Neural progenitor cell (in vitro differentiated cells): ENCODE data around the gene NR4A3. TPM values are rescaled to one million over a fixed set of nuclear protein-coding genes. Genes with fewer than 3 reads are reported as not detected.

ENCODE experiments used
- DNase-seq: peaks from one replicate; pipeline ENCODE4 v3.0.0-alpha.2; 2016; ENCODE audit warnings: low spot score
- H2AFZ ChIP-seq: fragments of 200-600 bp; sonication (generic); replicated peaks from 2 replicates; pipeline ENCODE4 v1.6.1; 2016; ENCODE audit warnings: antibody characterized with exemption
- H3F3A ChIP-seq: fragments of 200-600 bp; sonication (generic); 2 replicates; pipeline ENCODE4 v1.6.1; 2016; ENCODE audit warnings: antibody characterized with exemption, low read depth
- H3K27ac ChIP-seq: fragments of 200-600 bp; sonication (generic); 2 replicates; pipeline ENCODE4 v1.5.1; 2016; ENCODE audit warnings: mild to moderate bottlenecking
- H3K27me3 ChIP-seq: fragments of 200-600 bp; sonication (generic); 2 replicates; pipeline ENCODE4 v1.6.1; 2016; ENCODE audit warnings: mild to moderate bottlenecking, moderate library complexity
- H3K36me3 ChIP-seq: fragments of 200-600 bp; sonication (generic); 2 replicates; pipeline ENCODE4 v1.5.1; 2016
- H3K4me1 ChIP-seq: fragments of 200-600 bp; sonication (generic); 2 replicates; pipeline ENCODE4 v1.6.1; 2016; ENCODE audit warnings: mixed run types
- H3K4me2 ChIP-seq: fragments of 200-600 bp; sonication (generic); 2 replicates; pipeline ENCODE4 v1.6.1; 2016
- H3K4me3 ChIP-seq: fragments of 200-600 bp; sonication (generic); 2 replicates; pipeline ENCODE4 v1.5.1; 2016
- H3K79me2 ChIP-seq: fragments of 200-600 bp; sonication (generic); 2 replicates; pipeline ENCODE4 v1.6.1; 2016; ENCODE audit warnings: low read depth
- H3K9ac ChIP-seq: fragments of 200-600 bp; sonication (generic); 2 replicates; pipeline ENCODE4 v1.6.1; 2016
- H3K9me3 ChIP-seq: fragments of 200-600 bp; sonication (generic); 2 replicates; pipeline ENCODE4 v1.5.1; 2016; ENCODE audit warnings: low read depth
- H4K20me1 ChIP-seq: fragments of 200-600 bp; sonication (generic); 2 replicates; pipeline ENCODE4 v1.6.1; 2016; ENCODE audit warnings: low read depth
- H3K27ac Mint-ChIP-seq: 3 replicates; pipeline ENCODE4 v1.8.0; 2021; ENCODE audit warnings: mixed read lengths
- H3K27me3 Mint-ChIP-seq: 2 replicates; pipeline ENCODE4 v1.8.0; 2022; ENCODE audit warnings: low read depth, mild to moderate bottlenecking, inconsistent platforms, moderate library complexity, mixed read lengths; ENCODE audit not compliant: insufficient read depth
- H3K36me3 Mint-ChIP-seq: 3 replicates; pipeline ENCODE4 v1.8.0; 2021; ENCODE audit warnings: mixed read lengths
- H3K4me1 Mint-ChIP-seq: 3 replicates; pipeline ENCODE4 v1.8.0; 2021; ENCODE audit warnings: mixed read lengths
- H3K4me3 Mint-ChIP-seq: 3 replicates; pipeline ENCODE4 v1.8.0; 2021; ENCODE audit warnings: mild to moderate bottlenecking, moderate library complexity, mixed read lengths
- H3K9me3 Mint-ChIP-seq: 3 replicates; pipeline ENCODE4 v1.8.0; 2020; ENCODE audit warnings: mixed read lengths
- EZH2 ChIP-seq: fragments of 200-600 bp; sonication (generic); IDR thresholded peaks from 2 replicates; pipeline ENCODE4 v1.6.1; 2017; ENCODE audit warnings: antibody characterized with exemption, mild to moderate bottlenecking, moderate library complexity
- EZH2phosphoT487 ChIP-seq: fragments of 200-600 bp; sonication (generic); IDR thresholded peaks from 2 replicates; pipeline ENCODE4 v1.6.1; 2017; ENCODE audit warnings: antibody characterized with exemption
- total RNA-seq: library from RNA; depleted of rRNA; stranded (reverse); fragments of >200 nt; gene quantifications from 2 replicates; pipeline ENCODE4 v1.2.3, GENCODE V29; 2015; ENCODE audit warnings: low replicate concordance
- TF ChIP-seq, protein P1 (sequence below): fragments of 200-600 bp; sonication (generic); IDR thresholded peaks from 2 replicates; pipeline ENCODE4 v1.5.1; 2017; ENCODE audit warnings: antibody characterized with exemption, mild to moderate bottlenecking

The NR4A3 gene
- total RNA-seq, 1 donor from 2014 or later = 0.26 TPM

DNA sequence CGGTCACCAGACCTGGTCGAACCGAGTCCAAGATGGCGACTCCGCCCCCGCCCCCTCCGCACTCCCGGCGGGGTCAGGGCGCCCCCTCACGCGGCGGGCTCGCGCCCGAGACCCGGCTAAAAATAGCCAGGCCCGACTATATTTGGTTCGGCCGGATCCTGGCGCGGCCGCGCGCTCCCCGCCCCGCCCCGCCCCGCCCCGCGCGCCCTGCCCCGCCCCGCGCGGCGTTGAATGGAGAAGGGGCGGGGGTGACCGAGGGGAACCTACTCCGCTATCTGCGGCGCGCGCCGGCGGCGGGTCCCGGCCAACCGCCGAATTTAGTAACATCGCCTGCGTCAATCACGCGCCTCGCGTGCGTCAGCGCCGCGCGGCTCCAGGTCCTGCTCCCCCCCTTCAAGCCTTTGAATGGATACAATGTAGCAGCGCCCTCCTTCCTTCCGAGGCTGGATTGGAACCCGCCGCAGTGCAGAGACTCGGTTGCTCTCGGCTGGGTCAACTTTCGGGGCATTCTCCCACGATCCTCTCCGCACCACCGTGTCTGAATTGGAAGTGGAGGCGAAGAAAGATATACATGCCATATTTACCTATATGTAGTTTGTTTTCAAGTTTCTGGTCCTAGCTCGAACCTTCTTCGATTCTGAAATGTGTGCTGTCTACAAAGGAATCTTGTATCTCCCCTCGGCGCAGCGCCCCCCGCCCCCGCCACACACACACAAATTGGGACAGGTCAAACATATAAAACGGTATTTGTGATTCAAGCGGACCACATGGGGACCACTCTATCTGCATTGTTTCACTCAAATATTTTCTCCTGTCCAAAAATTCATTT, 1.6 kb upstream of the NR4A3 start:
- peak overlapping the region; percentile 93 for H3K9ac ChIP-seq
- TF ChIP-seq, protein P1, sequence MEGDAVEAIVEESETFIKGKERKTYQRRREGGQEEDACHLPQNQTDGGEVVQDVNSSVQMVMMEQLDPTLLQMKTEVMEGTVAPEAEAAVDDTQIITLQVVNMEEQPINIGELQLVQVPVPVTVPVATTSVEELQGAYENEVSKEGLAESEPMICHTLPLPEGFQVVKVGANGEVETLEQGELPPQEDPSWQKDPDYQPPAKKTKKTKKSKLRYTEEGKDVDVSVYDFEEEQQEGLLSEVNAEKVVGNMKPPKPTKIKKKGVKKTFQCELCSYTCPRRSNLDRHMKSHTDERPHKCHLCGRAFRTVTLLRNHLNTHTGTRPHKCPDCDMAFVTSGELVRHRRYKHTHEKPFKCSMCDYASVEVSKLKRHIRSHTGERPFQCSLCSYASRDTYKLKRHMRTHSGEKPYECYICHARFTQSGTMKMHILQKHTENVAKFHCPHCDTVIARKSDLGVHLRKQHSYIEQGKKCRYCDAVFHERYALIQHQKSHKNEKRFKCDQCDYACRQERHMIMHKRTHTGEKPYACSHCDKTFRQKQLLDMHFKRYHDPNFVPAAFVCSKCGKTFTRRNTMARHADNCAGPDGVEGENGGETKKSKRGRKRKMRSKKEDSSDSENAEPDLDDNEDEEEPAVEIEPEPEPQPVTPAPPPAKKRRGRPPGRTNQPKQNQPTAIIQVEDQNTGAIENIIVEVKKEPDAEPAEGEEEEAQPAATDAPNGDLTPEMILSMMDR = peak; percentile 2
- no peak for TF ChIP-seq EZH2
- TF ChIP-seq EZH2phosphoT487 = peak; percentile 36
- H3K4me3 ChIP-seq = peak overlapping the region; percentile 93
- H3K4me1 ChIP-seq = peaks cover 28% of the 10 kb centered on the region
- DNase-seq = peak; percentile 98
- Mint-ChIP-seq H3K27me3 (peaks cover 22% of the 10 kb centered on the region), H3K4me1 (peaks cover 40% of the 10 kb centered on the region), H3K27ac (peak overlapping the region; percentile 96), H3K4me3 (peak overlapping the region; percentile 86), H3K36me3 (no peaks in the 10 kb centered on the region), H3K9me3 (peaks cover 1% of the 10 kb centered on the region)
- H3K79me2 ChIP-seq = peaks cover 42% of the 10 kb centered on the region
- H4K20me1 ChIP-seq = peaks cover 37% of the 10 kb centered on the region
- H3K9me3 ChIP-seq = no peaks in the 10 kb centered on the region
- H3K4me2 ChIP-seq = peak overlapping the region; percentile 98
- peak overlapping the region; percentile 88 for H2AFZ ChIP-seq
- H3K27ac ChIP-seq = peak overlapping the region; percentile 96
- peaks cover 58% of the 10 kb centered on the region for H3F3A ChIP-seq
- H3K36me3 ChIP-seq = no peaks in the 10 kb centered on the region
- H3K27me3 ChIP-seq = peaks cover 44% of the 10 kb centered on the region

DNA sequence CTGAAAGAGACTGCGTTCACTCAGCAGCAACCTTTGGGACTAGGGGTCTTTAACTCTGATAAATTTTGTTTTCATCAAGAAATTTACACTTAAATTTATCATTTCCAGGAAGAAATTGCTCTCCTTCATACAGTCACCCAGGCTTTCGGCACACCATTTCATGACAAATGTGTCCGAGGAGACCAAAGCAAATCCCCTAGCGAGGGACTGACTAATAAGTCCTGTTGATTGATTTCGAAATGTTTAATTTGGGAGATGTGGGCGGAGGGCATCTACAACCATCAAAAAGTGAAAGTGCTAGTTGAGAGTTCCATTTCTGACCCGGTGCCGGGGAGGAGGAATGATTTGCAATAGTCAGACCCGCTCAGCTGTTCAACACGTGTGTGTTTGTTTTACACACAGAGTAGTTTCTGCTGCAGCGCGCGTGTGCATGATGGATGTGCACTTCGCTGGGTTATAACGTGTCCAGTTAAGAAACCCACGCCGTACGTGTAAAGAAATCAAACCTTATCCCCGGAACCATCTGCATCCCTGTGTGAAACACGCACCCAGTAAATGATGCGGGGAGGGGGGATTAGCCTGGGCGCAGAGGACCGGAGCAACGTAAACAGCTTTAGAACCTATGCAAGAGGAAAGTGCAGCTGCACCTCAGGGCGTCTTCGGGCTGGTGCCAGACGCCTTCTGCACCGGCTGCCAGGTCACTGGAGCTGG, 845 bp upstream of the NR4A3 start:
- Mint-ChIP-seq H3K27ac (peak overlapping the region; percentile 96), H3K36me3 (no peaks in the 10 kb centered on the region)
- H3K27me3 ChIP-seq = peaks cover 52% of the 10 kb centered on the region

DNA sequence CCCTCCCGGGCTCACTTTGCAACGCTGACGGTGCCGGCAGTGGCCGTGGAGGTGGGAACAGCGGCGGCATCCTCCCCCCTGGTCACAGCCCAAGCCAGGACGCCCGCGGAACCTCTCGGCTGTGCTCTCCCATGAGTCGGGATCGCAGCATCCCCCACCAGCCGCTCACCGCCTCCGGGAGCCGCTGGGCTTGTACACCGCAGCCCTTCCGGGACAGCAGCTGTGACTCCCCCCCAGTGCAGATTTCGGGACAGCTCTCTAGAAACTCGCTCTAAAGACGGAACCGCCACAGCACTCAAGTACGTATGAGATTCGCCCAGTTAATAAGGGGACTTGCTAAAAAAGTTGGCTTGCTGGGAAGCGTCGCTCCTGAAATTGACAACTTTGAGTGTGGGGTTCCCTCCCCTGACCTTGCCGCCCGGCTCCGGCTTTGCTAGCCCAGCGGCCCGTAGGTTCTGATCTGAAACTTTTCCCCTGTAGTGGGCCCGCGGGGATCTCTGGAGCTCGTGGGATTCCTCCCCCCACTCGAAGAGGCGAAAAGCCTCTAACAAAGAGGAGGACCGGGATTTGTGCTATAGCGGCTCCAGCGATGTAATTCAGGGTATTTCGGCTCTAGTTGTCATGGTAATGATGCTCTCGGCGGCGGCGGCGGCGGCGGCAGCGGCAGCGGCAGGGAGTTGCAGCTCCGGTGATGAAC, 572 bp downstream of the NR4A3 start:
- Mint-ChIP-seq H3K36me3 (no peaks in the 10 kb centered on the region), H3K4me1 (peaks cover 43% of the 10 kb centered on the region)
- DNase-seq = peak; percentile 82

More for the DNA sequence above, 845 bp upstream of the NR4A3 start:
- peak overlapping the region; percentile 93 for H3K4me3 ChIP-seq
- H3K9me3 ChIP-seq = no peaks in the 10 kb centered on the region
- H3K79me2 ChIP-seq = peaks cover 35% of the 10 kb centered on the region
- peaks cover 39% of the 10 kb centered on the region for H4K20me1 ChIP-seq
- TF ChIP-seq EZH2phosphoT487 (peak; percentile 43), EZH2 (peak; percentile 51)
- TF ChIP-seq, protein P1 = no peak
- H2AFZ ChIP-seq = peak overlapping the region; percentile 88
- H3K4me2 ChIP-seq = peak overlapping the region; percentile 95
- Mint-ChIP-seq H3K27me3 (peaks cover 29% of the 10 kb centered on the region), H3K4me1 (peaks cover 42% of the 10 kb centered on the region), H3K4me3 (peak overlapping the region; percentile 86), H3K9me3 (peaks cover 1% of the 10 kb centered on the region)
- DNase-seq = no peak
- H3K36me3 ChIP-seq = no peaks in the 10 kb centered on the region
- H3F3A ChIP-seq = peaks cover 63% of the 10 kb centered on the region
- peak overlapping the region; percentile 3 for H3K27ac ChIP-seq
- no peak overlapping the region for H3K9ac ChIP-seq
- peaks cover 34% of the 10 kb centered on the region for H3K4me1 ChIP-seq

More for the DNA sequence above, 572 bp downstream of the NR4A3 start:
- H3K9ac ChIP-seq = no peak overlapping the region
- Mint-ChIP-seq H3K27ac (peak overlapping the region; percentile 81), H3K4me3 (peak overlapping the region; percentile 86), H3K9me3 (peaks cover 1% of the 10 kb centered on the region), H3K27me3 (peaks cover 41% of the 10 kb centered on the region)
- peaks cover 66% of the 10 kb centered on the region for H3K27me3 ChIP-seq
- H3K36me3 ChIP-seq = no peaks in the 10 kb centered on the region
- no peak for TF ChIP-seq EZH2
- TF ChIP-seq, protein P1 = no peak
- no peak for TF ChIP-seq EZH2phosphoT487
- peak overlapping the region; percentile 95 for H3K4me2 ChIP-seq
- H3K4me3 ChIP-seq = peak overlapping the region; percentile 93
- no peak overlapping the region for H3K27ac ChIP-seq
- peaks cover 20% of the 10 kb centered on the region for H3K79me2 ChIP-seq
- peaks cover 63% of the 10 kb centered on the region for H3F3A ChIP-seq
- H3K4me1 ChIP-seq = peaks cover 36% of the 10 kb centered on the region
- H3K9me3 ChIP-seq = no peaks in the 10 kb centered on the region
- H2AFZ ChIP-seq = peak overlapping the region; percentile 88
- H4K20me1 ChIP-seq = peaks cover 47% of the 10 kb centered on the region
